Keratinocyte (primary cell): ENCODE measurements around the gene RIT2.

ENCODE experiments used
- EZH2 ChIP-seq: IDR thresholded peaks from one replicate; pipeline ENCODE4 v1.6.1; 2012; ENCODE audit warnings: inconsistent platforms, mild to moderate bottlenecking, low read length, moderate library complexity
- TF ChIP-seq, protein P1 (sequence below), 3 experiments: IDR thresholded peaks in 1 of 3; conservative IDR thresholded peaks in 1 of 3; optimal IDR thresholded peaks in 1 of 3; 2 replicates in 2 of 3; 3 replicates in 1 of 3; pipeline versions ENCODE3 to v1.5.1; 2011; ENCODE audit warnings: low read length in 3 of 3, mild to moderate bottlenecking in 3 of 3, moderate library complexity in 2 of 3, control low read depth in 1 of 3, inconsistent platforms in 1 of 3; ENCODE audit not compliant: insufficient read depth in 2 of 3; ENCODE audit errors: extremely low read depth in 1 of 3

DNA sequence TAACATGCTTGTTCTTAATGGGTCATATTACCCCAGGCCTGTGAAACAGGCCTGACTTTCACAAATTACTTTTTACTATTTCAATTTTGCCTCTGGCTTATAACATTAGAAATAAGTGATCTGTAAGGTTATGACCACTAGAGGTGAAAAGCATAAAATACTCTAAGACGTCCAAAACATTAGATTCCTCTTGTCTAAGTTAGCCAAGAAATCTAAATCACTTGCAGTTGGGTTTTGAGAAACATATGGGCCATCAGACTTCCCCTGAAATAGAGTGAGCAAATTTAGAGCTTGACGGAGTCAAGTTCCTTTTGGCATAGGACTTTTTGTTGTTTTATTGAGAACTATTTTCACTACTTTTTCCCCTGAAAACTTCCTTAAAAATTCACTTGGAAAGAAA, 32.7 kb upstream of the RIT2 start:
- TF ChIP-seq, protein P1, sequence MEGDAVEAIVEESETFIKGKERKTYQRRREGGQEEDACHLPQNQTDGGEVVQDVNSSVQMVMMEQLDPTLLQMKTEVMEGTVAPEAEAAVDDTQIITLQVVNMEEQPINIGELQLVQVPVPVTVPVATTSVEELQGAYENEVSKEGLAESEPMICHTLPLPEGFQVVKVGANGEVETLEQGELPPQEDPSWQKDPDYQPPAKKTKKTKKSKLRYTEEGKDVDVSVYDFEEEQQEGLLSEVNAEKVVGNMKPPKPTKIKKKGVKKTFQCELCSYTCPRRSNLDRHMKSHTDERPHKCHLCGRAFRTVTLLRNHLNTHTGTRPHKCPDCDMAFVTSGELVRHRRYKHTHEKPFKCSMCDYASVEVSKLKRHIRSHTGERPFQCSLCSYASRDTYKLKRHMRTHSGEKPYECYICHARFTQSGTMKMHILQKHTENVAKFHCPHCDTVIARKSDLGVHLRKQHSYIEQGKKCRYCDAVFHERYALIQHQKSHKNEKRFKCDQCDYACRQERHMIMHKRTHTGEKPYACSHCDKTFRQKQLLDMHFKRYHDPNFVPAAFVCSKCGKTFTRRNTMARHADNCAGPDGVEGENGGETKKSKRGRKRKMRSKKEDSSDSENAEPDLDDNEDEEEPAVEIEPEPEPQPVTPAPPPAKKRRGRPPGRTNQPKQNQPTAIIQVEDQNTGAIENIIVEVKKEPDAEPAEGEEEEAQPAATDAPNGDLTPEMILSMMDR (optimal IDR thresholded peaks at IDR 0.05 in 1 of 3, IDR thresholded peaks at IDR 0.05 in 1 of 3, conservative IDR thresholded peaks at IDR 0.05 in 1 of 3; ENCODE audit: extremely low read depth in 1 of 3, insufficient read depth in 2 of 3, low read length in 3 of 3), result no peak
- TF ChIP-seq EZH2, result no peak
